Prostate gland (tissue), 2 donors: ENCODE measurements around the gene ZNF385A. TPM values are rescaled to one million over a fixed set of nuclear protein-coding genes. Genes with fewer than 3 reads are reported as not detected.

Experiments
- DNase-seq: peaks from one replicate; pipeline ENCODE4 v3.0.0-alpha.2; 2019; ENCODE audit warnings: low spot score
- H3K27ac ChIP-seq, 2 donors: fragments of 200-600 bp; sonication (generic); 2 replicates each; pipeline ENCODE4 v1.5.1; 2017 to 2019
- H3K27me3 ChIP-seq: fragments of 200-600 bp; sonication (generic); replicated peaks from 2 replicates; pipeline ENCODE4 v1.5.1; 2019; ENCODE audit not compliant: insufficient read depth
- H3K36me3 ChIP-seq, 2 donors: fragments of 200-600 bp; sonication (generic); 1 replicate in 1 of 2; 2 replicates in 1 of 2; pipeline versions ENCODE4 v1.5.1 to v1.8.1; 2017 to 2019
- H3K4me1 ChIP-seq: fragments of 200-600 bp; sonication (generic); replicated peaks from 2 replicates; pipeline ENCODE4 v1.5.1; 2019
- H3K4me3 ChIP-seq, 2 donors: fragments of 200-600 bp; sonication (generic); 2 replicates each; pipeline ENCODE4 v1.5.1; 2017 to 2019
- H3K9me3 ChIP-seq: fragments of 200-600 bp; sonication (generic); 2 replicates; pipeline ENCODE4 v1.5.1; 2017
- POLR2A ChIP-seq: fragments of 450-650 bp; IDR thresholded peaks from one replicate; pipeline ENCODE4 v1.6.1; 2016; ENCODE audit warnings: antibody characterized with exemption, mild to moderate bottlenecking
- POLR2AphosphoS5 ChIP-seq: sonication (generic); formaldehyde crosslinking; IDR thresholded peaks from one replicate; pipeline ENCODE4 v1.6.1; 2017; ENCODE audit warnings: antibody characterized with exemption
- WGBS: methylation state at CpG from one replicate; pipeline ENCODE4 v1.1.5; 2018; 5-methylcytosine and 5-hydroxymethylcytosine counted together
- intact Hi-C: fragments of 100-400 bp; cut with DNase I; formaldehyde crosslinking; loops from one replicate; pipeline ENCODE4 v1.14.2; 2022
- total RNA-seq, 2 donors: library from RNA; depleted of rRNA; stranded (reverse); fragments of >200 nt; gene quantifications; one replicate each; pipeline ENCODE4 v1.1.0, GENCODE V29; 2016
- TF ChIP-seq, protein P1 (sequence below), 4 experiments: fragments of 200-600 bp in 2 of 4; fragments of 450-650 bp in 2 of 4; sonication (generic) in 2 of 4; IDR thresholded peaks; 1 replicate in 3 of 4; 2 replicates in 1 of 4; pipeline ENCODE4 v1.5.1; 2016 to 2019; ENCODE audit warnings: antibody characterized with exemption in 4 of 4, mild to moderate bottlenecking in 2 of 4, moderate library complexity in 2 of 4

Gene ZNF385A
- total RNA-seq, 2 donors from 2014 or later, result 29.4 to 42.4 TPM

DNA sequence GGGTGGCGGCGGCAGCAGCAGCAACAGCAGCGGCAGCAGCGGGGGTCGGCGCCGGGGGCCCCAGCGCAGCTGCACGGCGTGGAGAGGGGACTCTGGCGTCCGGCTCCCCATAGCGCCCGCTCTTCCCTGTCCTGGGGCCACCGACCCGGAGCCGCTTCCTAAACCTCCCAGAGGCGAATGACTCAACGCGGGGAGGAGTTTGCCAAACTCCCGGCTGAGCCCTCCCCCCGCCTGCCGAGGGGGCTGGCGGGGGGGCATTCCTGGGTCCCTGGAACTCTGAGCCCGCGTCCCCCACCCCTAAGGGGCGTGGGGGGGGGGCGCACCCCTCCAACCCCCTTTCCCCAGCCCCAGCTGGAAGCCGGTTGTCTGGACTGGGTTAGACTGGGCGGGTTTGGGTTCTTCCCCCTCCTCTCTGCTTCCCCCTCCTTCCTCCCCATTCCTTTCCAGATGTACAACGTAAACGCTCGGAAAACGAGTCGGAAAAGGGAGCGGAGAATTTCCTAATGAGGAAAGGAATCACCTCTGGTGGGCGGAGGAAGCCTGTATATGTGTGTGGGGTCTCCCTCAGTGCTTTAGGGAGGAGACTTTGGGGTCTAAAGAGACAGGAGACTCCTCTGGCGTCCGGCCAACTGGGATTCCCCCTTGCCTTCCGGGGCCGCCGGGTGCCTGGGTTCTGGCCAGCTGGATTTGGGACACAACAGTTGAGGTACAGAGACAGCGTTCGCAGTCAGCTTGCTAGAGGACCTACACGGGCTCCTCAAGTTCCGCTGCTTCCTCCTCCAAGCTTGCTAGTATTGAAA, 34.8 kb upstream of the ZNF385A start, which contains the start of gene ITGA5:
Gene ITGA5, minus strand, starts transcription at position 179 of the 800 bp plus-strand sequence. Its CDS starts 68 bp downstream, at position 111.
- Histone ChIP-seq H3K27me3 (no peaks in the 10 kb centered on the region), H3K4me1 (no peaks in the 10 kb centered on the region), H3K4me3 (peak within 1 kb of the TSS; percentile 83 to 95), H3K9me3 (no peaks in the 10 kb centered on the region), H3K36me3 (no peaks in the 10 kb centered on the region), H3K27ac (peak within 1 kb of the TSS; percentile 84 to 90)
- TF ChIP-seq POLR2AphosphoS5 (peak; percentile 67), POLR2A (peak; percentile 78)
- TF ChIP-seq, protein P1, sequence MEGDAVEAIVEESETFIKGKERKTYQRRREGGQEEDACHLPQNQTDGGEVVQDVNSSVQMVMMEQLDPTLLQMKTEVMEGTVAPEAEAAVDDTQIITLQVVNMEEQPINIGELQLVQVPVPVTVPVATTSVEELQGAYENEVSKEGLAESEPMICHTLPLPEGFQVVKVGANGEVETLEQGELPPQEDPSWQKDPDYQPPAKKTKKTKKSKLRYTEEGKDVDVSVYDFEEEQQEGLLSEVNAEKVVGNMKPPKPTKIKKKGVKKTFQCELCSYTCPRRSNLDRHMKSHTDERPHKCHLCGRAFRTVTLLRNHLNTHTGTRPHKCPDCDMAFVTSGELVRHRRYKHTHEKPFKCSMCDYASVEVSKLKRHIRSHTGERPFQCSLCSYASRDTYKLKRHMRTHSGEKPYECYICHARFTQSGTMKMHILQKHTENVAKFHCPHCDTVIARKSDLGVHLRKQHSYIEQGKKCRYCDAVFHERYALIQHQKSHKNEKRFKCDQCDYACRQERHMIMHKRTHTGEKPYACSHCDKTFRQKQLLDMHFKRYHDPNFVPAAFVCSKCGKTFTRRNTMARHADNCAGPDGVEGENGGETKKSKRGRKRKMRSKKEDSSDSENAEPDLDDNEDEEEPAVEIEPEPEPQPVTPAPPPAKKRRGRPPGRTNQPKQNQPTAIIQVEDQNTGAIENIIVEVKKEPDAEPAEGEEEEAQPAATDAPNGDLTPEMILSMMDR (IDR thresholded peaks at IDR 0.05), result no peak
- intact Hi-C loops, result no loop called here
- 2% methylated on average over 38 of the region's 46 CpGs for WGBS
- peak; percentile 60 for DNase-seq

DNA sequence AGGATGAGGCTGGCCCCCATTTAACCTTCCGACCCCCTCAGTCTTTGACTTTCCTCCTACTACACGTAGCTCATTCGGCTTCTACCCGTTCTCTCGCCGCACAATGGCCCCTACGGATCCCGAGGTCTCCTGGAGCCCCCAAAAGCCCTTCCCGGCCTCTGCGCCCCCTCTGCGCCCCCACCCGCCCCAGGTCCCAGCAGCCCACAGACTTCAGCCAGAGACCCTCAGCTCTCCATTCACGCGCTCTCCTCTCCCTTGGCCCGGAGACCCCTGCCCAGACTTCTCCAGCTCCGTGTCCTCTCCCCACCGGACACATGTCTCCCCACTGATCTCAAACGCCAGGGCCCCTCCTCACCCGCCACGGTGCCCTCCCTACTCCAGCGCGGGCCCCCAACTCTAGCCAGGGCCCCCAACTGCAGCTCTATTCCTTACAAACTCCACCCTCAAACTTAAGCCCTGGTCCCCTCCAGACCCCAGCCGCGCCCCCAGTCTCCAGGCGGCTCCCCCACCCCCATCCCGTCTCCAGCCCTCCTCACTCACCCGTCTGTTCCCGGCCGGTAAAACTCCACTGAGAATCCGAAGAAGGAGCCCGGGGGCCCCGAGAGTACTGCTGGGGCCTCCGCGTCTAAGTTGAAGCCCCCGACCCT, 34.0 kb upstream of the ZNF385A start:
- Histone ChIP-seq H3K27me3 (no peaks in the 10 kb centered on the region), H3K27ac (peak overlapping the region; percentile 84 to 90), H3K9me3 (no peaks in the 10 kb centered on the region), H3K4me3 (peak overlapping the region; percentile 83 to 95), H3K36me3 (no peaks in the 10 kb centered on the region), H3K4me1 (no peaks in the 10 kb centered on the region)
- TF ChIP-seq POLR2AphosphoS5 (no peak), POLR2A (no peak)
- TF ChIP-seq, protein P1 (IDR thresholded peaks at IDR 0.05), result no peak
- 3% methylated on average over 35 of the region's 35 CpGs for WGBS
- no peak for DNase-seq
- intact Hi-C loops, result no loop called here

DNA sequence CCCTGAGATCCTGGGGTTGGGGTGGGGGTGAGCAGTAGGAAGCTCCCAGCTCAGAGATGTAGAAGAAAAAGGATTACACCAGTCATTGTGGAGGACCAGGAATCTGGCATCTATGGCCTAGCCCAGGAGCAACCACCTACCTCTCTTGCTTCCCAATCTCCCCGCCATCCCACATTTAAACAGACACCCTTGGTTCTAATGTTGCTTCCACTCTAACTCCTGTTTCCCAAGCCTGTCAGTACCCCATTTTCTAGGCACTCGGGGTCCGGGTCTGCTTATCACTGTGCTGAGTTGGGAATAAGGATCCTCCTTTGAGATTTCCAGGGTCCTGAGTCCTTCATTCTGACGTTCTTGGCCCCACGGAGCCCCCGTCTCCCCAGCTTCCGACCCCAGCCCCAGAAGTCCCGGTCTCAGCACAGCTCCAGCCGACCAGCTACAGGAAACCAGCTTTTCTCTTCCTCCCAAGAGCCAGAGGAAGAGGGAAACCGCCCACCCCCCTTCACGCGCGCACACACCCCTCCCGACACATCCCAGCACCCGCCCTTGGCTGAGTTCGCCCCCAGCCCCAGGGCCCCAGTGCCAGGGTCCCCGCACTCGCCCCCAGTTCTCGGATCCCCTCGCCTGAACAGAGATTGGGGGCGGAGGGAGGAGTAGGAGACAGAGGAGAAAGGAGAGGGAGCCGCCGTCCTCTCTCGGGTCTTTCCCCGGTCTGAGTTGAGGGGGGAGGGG, 33.3 kb upstream of the ZNF385A start:
- Histone ChIP-seq H3K36me3 (no peaks in the 10 kb centered on the region), H3K27me3 (no peaks in the 10 kb centered on the region), H3K4me1 (no peaks in the 10 kb centered on the region), H3K27ac (peak overlapping the region; percentile 84 to 90), H3K4me3 (peak overlapping the region; percentile 83 to 95), H3K9me3 (no peaks in the 10 kb centered on the region)
- intact Hi-C loops, result no loop called here
- no peak for DNase-seq
- TF ChIP-seq, protein P1 (IDR thresholded peaks at IDR 0.05), result no peak
- TF ChIP-seq POLR2A (no peak), POLR2AphosphoS5 (no peak)
- WGBS, result 28% methylated on average over 25 of the region's 25 CpGs

DNA sequence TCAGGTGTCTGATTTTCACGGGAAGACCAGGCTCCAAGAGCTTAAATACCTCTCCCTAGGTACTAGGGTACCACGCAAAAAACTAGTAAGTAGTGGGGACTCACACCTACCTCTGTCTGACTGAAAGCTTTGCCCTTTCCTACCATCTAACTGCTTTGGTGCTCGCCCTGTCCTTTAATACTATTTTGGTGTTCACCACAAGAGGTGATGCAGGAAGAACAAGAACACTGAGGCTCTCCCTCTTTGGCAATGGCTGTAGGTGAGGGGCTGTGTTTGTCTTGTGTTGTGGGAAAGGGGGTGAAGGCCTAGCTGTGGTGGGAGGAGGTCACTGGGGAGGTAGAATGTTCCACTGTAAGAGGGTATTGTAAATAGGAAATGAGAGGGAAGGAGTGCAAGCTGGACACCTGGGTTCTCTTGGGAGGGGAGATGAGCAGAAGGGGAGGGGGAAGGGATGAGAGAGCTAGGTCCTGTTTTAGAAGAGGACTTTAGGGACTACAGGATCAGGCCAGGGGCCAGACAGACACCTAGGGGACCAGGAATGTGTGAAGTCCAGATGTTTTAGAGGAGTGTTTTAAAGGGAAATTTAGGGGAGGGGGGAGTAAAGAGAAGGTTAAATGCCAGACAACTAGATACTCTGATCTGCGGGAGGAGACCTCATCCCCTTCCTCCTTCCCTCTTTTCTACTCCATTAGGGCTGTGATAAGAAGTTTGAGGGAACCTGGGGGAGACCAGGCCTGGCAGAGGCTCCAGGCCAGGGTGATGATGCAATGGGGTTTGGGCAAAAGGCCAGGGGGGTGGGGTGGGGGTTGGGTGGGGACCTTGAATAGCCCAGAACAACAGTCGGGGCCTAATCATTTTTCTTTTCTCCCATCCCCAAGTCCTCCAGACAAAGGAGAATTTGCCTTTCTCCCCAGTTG, 32.4 kb upstream of the ZNF385A start:
- no peak for DNase-seq
- H3K4me1 ChIP-seq, result no peaks in the 10 kb centered on the region
- H3K27me3 ChIP-seq, result no peaks in the 10 kb centered on the region
- H3K9me3 ChIP-seq, result no peaks in the 10 kb centered on the region
- H3K27ac ChIP-seq, result peak overlapping the region; percentile 84 to 90
- intact Hi-C loops, result no loop called here
- peak overlapping the region; percentile 83 to 95 for H3K4me3 ChIP-seq
- no peaks in the 10 kb centered on the region for H3K36me3 ChIP-seq
- TF ChIP-seq, protein P1 (IDR thresholded peaks at IDR 0.05), result no peak
- TF ChIP-seq POLR2AphosphoS5, result no peak
- 64% methylated on average over 5 of the region's 5 CpGs for WGBS
